KMS-11 (cell line): ENCODE data around the gene PKHD1.

Experiments used
- H2AFZ ChIP-seq: fragments of 200-600 bp; sonication (generic); 2 replicates; pipeline ENCODE4 v1.6.1; 2016; ENCODE audit warnings: antibody characterized with exemption, mixed run types, low read depth
- H3K27ac ChIP-seq: fragments of 200-600 bp; sonication (generic); 2 replicates; pipeline ENCODE4 v1.6.1; 2016; ENCODE audit warnings: mild to moderate bottlenecking, mixed run types
- H3K27me3 ChIP-seq: fragments of 200-600 bp; sonication (generic); 2 replicates; pipeline ENCODE4 v1.6.1; 2017; ENCODE audit warnings: mild to moderate bottlenecking, low read depth, mixed run types, moderate library complexity; ENCODE audit not compliant: insufficient read depth
- H3K36me3 ChIP-seq: fragments of 200-600 bp; sonication (generic); 2 replicates; pipeline ENCODE4 v1.6.1; 2017; ENCODE audit warnings: mild to moderate bottlenecking, mixed run types; ENCODE audit not compliant: insufficient read depth
- H3K4me1 ChIP-seq: fragments of 200-600 bp; sonication (generic); 2 replicates; pipeline ENCODE4 v1.6.1; 2016; ENCODE audit warnings: mild to moderate bottlenecking, low read depth, mixed run types; ENCODE audit not compliant: poor library complexity, severe bottlenecking
- H3K4me2 ChIP-seq: fragments of 200-600 bp; sonication (generic); 2 replicates; pipeline ENCODE4 v1.7.0; 2016; ENCODE audit warnings: mild to moderate bottlenecking, mixed run types
- H3K4me3 ChIP-seq: fragments of 200-600 bp; sonication (generic); IDR thresholded peaks from 2 replicates; pipeline ENCODE4 v1.6.1; 2017; ENCODE audit warnings: low read depth, low read length, mixed read lengths; ENCODE audit not compliant: insufficient read depth
- H3K79me2 ChIP-seq: fragments of 200-600 bp; sonication (generic); 2 replicates; pipeline ENCODE4 v1.6.1; 2016; ENCODE audit warnings: low read depth, mixed run types; ENCODE audit not compliant: insufficient read depth
- H3K9ac ChIP-seq: fragments of 200-600 bp; sonication (generic); 2 replicates; pipeline ENCODE4 v1.6.1; 2016; ENCODE audit warnings: mild to moderate bottlenecking, mixed run types
- H4K20me1 ChIP-seq: fragments of 200-600 bp; sonication (generic); 2 replicates; pipeline ENCODE4 v1.6.1; 2016; ENCODE audit warnings: mild to moderate bottlenecking, mixed run types; ENCODE audit not compliant: insufficient read depth
- TF ChIP-seq, protein P1 (sequence below): fragments of 200-600 bp; sonication (generic); conservative IDR thresholded peaks from 2 replicates; pipeline ENCODE4 v1.6.1; 2017; ENCODE audit warnings: low read depth, mild to moderate bottlenecking, antibody characterized with exemption, low read length, moderate library complexity, mixed read lengths

The PKHD1 gene

DNA sequence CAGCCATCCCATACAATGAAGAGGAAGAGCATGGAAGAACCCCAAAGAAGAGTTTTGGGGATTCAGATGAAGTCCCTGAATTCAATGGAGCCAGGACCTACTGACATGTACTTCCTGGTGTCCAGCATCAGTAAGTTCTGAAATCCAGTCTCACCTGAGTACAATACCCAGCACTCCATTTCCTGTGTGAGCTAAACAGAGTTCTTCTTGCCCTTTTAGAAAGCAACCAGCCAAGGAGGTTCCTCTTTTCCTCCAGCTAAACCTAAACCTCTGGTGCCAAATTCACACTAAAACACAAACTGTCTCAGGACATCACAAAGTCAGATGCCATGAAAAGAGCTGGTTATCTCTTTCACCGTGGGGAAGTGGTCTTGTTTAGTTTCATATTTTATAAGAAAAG lies 71.5 kb downstream of the PKHD1 start:
- Histone ChIP-seq H3K27ac (no peak overlapping the region), H2AFZ (no peak overlapping the region), H4K20me1 (no peaks in the 10 kb centered on the region), H3K4me1 (no peaks in the 10 kb centered on the region), H3K4me2 (no peak overlapping the region), H3K4me3 (no peak overlapping the region), H3K36me3 (no peaks in the 10 kb centered on the region), H3K9ac (no peak overlapping the region), H3K27me3 (no peaks in the 10 kb centered on the region), H3K79me2 (no peaks in the 10 kb centered on the region)
- TF ChIP-seq, protein P1, sequence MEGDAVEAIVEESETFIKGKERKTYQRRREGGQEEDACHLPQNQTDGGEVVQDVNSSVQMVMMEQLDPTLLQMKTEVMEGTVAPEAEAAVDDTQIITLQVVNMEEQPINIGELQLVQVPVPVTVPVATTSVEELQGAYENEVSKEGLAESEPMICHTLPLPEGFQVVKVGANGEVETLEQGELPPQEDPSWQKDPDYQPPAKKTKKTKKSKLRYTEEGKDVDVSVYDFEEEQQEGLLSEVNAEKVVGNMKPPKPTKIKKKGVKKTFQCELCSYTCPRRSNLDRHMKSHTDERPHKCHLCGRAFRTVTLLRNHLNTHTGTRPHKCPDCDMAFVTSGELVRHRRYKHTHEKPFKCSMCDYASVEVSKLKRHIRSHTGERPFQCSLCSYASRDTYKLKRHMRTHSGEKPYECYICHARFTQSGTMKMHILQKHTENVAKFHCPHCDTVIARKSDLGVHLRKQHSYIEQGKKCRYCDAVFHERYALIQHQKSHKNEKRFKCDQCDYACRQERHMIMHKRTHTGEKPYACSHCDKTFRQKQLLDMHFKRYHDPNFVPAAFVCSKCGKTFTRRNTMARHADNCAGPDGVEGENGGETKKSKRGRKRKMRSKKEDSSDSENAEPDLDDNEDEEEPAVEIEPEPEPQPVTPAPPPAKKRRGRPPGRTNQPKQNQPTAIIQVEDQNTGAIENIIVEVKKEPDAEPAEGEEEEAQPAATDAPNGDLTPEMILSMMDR, result no peak

DNA sequence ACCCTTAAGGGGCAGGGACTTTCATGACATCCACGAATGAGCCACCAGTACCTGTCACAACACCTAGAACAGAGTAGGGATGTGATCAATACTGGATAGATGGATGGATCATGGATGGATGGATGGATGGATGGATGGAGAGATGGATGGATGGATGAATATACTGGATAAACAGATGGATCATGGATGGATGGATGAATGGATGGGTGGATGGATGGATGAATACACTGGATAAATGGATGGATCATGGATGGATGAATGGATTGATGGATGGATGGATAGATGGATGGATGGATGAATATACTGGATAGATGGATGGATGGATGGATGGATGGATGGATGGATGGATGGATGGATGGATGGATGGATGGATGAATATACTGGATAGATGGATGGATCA lies 73.0 kb downstream of the PKHD1 start:
- H3K4me3 ChIP-seq, result no peak overlapping the region
- H3K79me2 ChIP-seq, result no peaks in the 10 kb centered on the region
- H4K20me1 ChIP-seq, result no peaks in the 10 kb centered on the region
- H3K4me2 ChIP-seq, result no peak overlapping the region
- no peaks in the 10 kb centered on the region for H3K27me3 ChIP-seq
- no peak overlapping the region for H3K27ac ChIP-seq
- TF ChIP-seq, protein P1, result no peak
- no peak overlapping the region for H2AFZ ChIP-seq
- H3K36me3 ChIP-seq, result no peaks in the 10 kb centered on the region
- no peaks in the 10 kb centered on the region for H3K4me1 ChIP-seq
- H3K9ac ChIP-seq, result no peak overlapping the region

DNA sequence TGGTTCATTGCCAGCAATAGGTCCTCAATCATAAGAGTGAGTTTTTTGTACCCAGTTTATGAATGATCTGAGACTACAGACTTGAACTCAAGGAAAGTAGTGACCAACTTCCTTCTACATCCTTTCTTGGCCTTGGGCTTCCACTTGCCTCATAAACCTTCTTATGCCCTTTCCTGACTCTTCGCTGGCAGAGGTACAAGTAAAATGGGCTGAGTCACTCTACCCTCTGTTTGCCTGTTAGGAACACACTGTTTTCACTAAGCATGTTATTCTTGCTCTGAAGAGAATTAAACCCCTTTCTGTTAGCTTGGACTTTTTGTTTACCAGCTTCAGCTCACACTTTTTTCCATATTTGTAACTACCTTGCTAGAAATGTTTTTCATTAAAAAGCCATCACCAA lies 74.4 kb downstream of the PKHD1 start:
- TF ChIP-seq, protein P1, result no peak
- H2AFZ ChIP-seq, result no peak overlapping the region
- no peak overlapping the region for H3K4me3 ChIP-seq
- no peaks in the 10 kb centered on the region for H3K36me3 ChIP-seq
- H3K4me2 ChIP-seq, result no peak overlapping the region
- no peak overlapping the region for H3K9ac ChIP-seq
- H3K79me2 ChIP-seq, result no peaks in the 10 kb centered on the region
- no peaks in the 10 kb centered on the region for H3K27me3 ChIP-seq
- no peak overlapping the region for H3K27ac ChIP-seq
- H3K4me1 ChIP-seq, result no peaks in the 10 kb centered on the region
- H4K20me1 ChIP-seq, result no peaks in the 10 kb centered on the region

DNA sequence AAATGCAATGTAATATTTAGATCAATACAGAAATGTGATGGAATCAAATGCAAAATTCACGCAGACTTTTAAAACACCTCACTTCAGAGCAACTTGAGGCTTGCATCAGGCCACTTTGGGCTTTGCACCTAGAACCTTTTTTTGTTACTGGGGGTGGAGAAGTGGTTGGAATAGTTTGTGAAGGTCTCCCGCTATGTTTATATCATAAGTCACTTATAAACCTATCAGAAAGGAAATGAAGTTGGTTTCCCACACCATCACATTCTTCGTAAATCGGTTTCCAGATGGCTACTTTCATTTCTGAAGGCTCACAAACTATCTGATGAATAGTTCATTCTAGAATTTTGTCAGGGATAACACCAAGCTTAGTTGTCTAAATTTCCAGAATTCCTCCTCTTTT lies 74.8 kb downstream of the PKHD1 start:
- Histone ChIP-seq H3K79me2 (no peaks in the 10 kb centered on the region), H2AFZ (no peak overlapping the region), H4K20me1 (no peaks in the 10 kb centered on the region), H3K4me1 (no peaks in the 10 kb centered on the region), H3K9ac (no peak overlapping the region), H3K27ac (no peak overlapping the region), H3K4me3 (no peak overlapping the region), H3K27me3 (no peaks in the 10 kb centered on the region), H3K4me2 (no peak overlapping the region), H3K36me3 (no peaks in the 10 kb centered on the region)
- TF ChIP-seq, protein P1, result no peak

DNA sequence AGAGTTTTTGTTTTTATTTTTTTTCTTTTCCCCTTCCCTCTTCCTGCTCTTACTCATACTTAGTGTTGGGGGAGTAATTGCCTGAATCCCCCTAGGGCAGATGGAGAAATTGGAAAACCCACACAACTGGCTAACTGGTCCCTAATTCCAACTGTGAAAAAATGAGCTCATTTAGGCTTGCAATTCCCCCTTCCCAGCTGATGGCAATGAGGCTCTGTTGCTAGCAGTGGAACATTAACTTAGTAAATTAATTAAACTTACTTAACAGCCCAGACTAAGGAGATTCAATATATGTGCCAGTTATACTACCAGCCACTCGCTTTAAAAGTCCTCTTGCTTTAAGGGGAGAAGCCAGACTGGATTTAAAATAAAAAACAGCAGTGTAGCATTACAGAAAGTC lies 76.6 kb downstream of the PKHD1 start:
- H3K36me3 ChIP-seq, result no peaks in the 10 kb centered on the region
- H3K27ac ChIP-seq, result no peak overlapping the region

More for the DNA sequence above, 76.6 kb downstream of the PKHD1 start:
- H3K4me1 ChIP-seq, result no peaks in the 10 kb centered on the region
- H3K27me3 ChIP-seq, result no peaks in the 10 kb centered on the region
- H3K4me2 ChIP-seq, result no peak overlapping the region
- H2AFZ ChIP-seq, result no peak overlapping the region
- H4K20me1 ChIP-seq, result no peaks in the 10 kb centered on the region
- H3K4me3 ChIP-seq, result no peak overlapping the region
- TF ChIP-seq, protein P1, result no peak
- no peak overlapping the region for H3K9ac ChIP-seq
- no peaks in the 10 kb centered on the region for H3K79me2 ChIP-seq
